ENCODE data around the gene KARS1.

The KARS1 gene

DNA sequence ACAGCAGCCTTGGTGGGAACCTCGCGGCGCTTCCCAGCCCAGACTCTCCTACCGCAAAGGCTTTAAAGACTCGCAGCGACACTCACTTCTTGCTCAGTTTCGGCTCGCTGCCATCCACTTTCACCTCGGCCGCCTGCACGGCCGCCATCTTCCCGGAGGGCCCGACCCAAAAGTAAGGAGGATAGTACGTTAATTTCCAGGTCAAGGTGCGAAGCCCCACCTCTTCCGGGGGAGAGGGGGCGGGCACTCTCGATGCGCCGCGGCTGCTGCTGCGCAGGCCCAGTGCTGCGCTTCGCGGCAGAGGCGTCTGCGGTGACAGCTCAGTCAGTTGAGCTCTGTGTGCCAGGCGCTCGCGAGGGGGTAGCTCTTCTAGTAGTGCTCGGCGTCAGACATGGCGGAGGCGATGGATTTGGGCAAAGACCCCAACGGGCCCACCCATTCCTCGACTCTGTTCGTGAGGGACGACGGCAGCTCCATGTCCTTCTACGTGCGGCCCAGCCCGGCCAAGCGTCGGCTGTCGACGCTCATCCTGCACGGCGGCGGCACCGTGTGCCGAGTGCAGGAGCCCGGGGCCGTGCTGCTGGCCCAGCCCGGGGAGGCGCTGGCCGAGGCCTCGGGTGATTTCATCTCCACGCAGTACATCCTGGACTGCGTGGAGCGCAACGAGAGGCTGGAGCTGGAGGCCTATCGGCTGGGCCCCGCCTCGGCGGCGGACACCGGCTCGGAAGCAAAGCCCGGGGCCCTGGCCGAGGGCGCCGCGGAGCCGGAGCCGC, at the start of gene KARS1, which contains the start of gene TERF2IP:
Gene KARS1 (minus strand): TSS at position 174 of the 773 bp plus-strand sequence. CDS start 26 bp downstream, at position 148.
Gene TERF2IP (plus strand): TSS at position 282 of the 773 bp plus-strand sequence. CDS start 110 bp downstream, at position 392.
- H3K4me3 ChIP-seq (ENCODE audit: low read length) = peak within 1 kb of the TSS; percentile 84
- peak; percentile 95 for DNase-seq (ENCODE audit: low read depth)
- TF ChIP-seq, protein P1, sequence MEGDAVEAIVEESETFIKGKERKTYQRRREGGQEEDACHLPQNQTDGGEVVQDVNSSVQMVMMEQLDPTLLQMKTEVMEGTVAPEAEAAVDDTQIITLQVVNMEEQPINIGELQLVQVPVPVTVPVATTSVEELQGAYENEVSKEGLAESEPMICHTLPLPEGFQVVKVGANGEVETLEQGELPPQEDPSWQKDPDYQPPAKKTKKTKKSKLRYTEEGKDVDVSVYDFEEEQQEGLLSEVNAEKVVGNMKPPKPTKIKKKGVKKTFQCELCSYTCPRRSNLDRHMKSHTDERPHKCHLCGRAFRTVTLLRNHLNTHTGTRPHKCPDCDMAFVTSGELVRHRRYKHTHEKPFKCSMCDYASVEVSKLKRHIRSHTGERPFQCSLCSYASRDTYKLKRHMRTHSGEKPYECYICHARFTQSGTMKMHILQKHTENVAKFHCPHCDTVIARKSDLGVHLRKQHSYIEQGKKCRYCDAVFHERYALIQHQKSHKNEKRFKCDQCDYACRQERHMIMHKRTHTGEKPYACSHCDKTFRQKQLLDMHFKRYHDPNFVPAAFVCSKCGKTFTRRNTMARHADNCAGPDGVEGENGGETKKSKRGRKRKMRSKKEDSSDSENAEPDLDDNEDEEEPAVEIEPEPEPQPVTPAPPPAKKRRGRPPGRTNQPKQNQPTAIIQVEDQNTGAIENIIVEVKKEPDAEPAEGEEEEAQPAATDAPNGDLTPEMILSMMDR (IDR thresholded peaks at IDR 0.05; ENCODE audit: insufficient read depth, low read depth, low read length, missing control alignments) = no peak

DNA sequence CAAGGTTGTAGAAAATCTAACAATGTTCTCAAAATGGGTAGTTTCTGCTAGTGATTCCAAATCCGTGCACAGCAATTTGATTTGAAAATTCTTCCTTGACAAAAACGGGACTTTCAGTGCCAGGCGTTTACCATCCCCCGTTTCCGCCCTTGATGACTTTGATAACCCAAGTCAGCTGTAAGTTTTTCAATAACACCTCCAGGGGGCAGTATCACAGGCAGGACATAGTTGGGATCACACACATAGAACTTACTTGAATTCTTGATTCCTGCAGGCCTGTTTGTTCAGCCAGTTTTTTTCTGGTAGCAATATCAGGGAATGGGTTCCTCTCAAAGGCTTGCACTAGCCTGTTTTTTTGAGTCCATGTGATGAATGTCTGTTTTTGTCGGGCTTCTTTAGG, 48.2 kb upstream of the KARS1 start:
- TF ChIP-seq, protein P1 (IDR thresholded peaks at IDR 0.05; ENCODE audit: insufficient read depth, low read depth, low read length, missing control alignments) = no peak
- no peak overlapping the region for H3K4me3 ChIP-seq (ENCODE audit: low read length)
- no peak for DNase-seq (ENCODE audit: low read depth)

- TF ChIP-seq, protein P1 (IDR thresholded peaks at IDR 0.05; ENCODE audit: insufficient read depth, low read depth, low read length, missing control alignments) = no peak
- no peak overlapping the region for H3K4me3 ChIP-seq (ENCODE audit: low read length)
- no peak for DNase-seq (ENCODE audit: low read depth)
These were observed 39.9 kb upstream of the KARS1 start for GRCh38 chr16:75687361-75687760.

DNA sequence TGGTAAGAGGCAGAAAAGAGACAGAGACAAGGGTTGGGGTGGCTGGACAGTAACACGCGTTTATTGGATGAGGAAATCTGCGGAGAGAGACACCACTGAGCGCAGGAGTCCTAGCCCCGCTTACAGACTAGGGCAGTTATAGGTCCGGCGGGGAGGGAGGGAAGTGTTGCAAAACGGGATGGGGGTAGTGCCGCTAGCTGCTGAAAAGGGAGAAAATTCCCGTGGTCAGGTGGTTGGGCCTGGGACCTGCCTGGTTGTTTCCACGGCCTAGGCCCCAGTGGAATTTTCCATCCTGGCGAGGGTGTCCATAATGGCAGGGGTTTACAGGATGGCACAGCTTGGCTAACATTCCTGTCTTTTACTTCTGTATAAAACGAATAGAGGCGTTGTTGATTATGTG, 34.8 kb upstream of the KARS1 start:
- no peak for DNase-seq (ENCODE audit: low read depth)
- TF ChIP-seq, protein P1 (IDR thresholded peaks at IDR 0.05; ENCODE audit: insufficient read depth, low read depth, low read length, missing control alignments) = no peak
- no peak overlapping the region for H3K4me3 ChIP-seq (ENCODE audit: low read length)

DNA sequence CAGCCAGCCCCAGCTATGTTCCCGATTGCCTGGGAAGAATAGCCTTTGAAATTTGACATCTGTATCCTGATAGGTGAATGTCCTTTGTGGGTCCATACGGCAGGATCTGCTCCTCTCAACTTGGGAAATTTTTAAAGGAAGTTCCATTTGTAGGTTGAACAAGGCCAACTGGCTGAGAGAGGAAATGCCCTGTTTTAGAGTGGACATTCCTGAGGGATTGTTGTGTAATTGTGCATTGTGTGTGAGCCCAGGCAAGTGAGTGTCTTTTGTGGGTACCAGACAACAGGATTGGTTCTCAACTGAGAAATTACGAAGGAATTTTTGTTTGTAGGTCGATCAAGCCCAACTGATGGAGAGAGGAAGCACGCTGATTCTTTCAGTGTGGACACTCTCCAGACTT, 31.9 kb upstream of the KARS1 start:
- no peak overlapping the region for H3K4me3 ChIP-seq (ENCODE audit: low read length)
- TF ChIP-seq, protein P1 (IDR thresholded peaks at IDR 0.05; ENCODE audit: insufficient read depth, low read depth, low read length, missing control alignments) = no peak
- DNase-seq (ENCODE audit: low read depth) = no peak

GRCh38 chr16:75676909-75677308, 29.4 kb upstream of the KARS1 start, which contains the start of gene CPHXL2:
CPHXL2 (minus strand) TSS chr16:75677009; CDS start chr16:75676999, 10 bp downstream.
- TF ChIP-seq, protein P1 (IDR thresholded peaks at IDR 0.05; ENCODE audit: insufficient read depth, low read depth, low read length, missing control alignments) = no peak
- DNase-seq (ENCODE audit: low read depth) = no peak
- H3K4me3 ChIP-seq (ENCODE audit: low read length) = no peak within 1 kb of the TSS
